Measurements from ENCODE around the gene ORAI2. TPM values are rescaled to one million over a fixed set of nuclear protein-coding genes. Genes with fewer than 3 reads are reported as not detected.

The ORAI2 gene
- total and polyA plus RNA-seq, 2 donors (not counting 3 experiments of a cell fraction or from before 2014, with no cell fraction given): 84.1 to 99.1 TPM

- BruUV-seq (replicated peaks): no TSS peak
- H2AFZ ChIP-seq (ENCODE audit: low read depth, low read length): no peak overlapping the region
- H3K9me3 ChIP-seq (replicated peaks; ENCODE audit: control insufficient read depth, insufficient read depth, low read length): no peaks in the 10 kb centered on the region
- dilution Hi-C loops (cut with MboI; ENCODE audit: extremely low pct_ligation_motif_present, low sequenced_read_pairs) (no loop called here), intact Hi-C loops (cut with micrococcal nuclease) (no loop called here)
- peaks cover 2 to 22% of the 10 kb centered on the region in 2 experiments for H3K36me3 ChIP-seq (ENCODE audit: control insufficient read depth in 2 of 2, extremely low read depth in 1 of 2, insufficient read depth in 2 of 2, low read length in 2 of 2)
- no peak overlapping the region for H3K4me3 ChIP-seq (replicated peaks in 1 of 3; ENCODE audit: insufficient read depth in 1 of 3, low read depth in 1 of 3, low read length in 3 of 3)
- DNase-seq (ENCODE audit: low read depth, low spot score): no peak
- no peaks in the 10 kb centered on the region for H3K79me2 ChIP-seq (ENCODE audit: control insufficient read depth, insufficient read depth, low read length)
- no peaks in the 10 kb centered on the region for H3K27me3 ChIP-seq (ENCODE audit: control insufficient read depth in 2 of 2, insufficient read depth in 2 of 2, low read length in 2 of 2)
- no peak overlapping the region for H3K27ac ChIP-seq (ENCODE audit: insufficient read depth, low read depth, low read length)
- no peak for FAIRE-seq
- TF ChIP-seq CTCF (IDR thresholded peaks at IDR 0.05; ENCODE audit: extremely low read depth in 1 of 2, insufficient read depth in 1 of 2, low read depth in 1 of 2, low read length in 2 of 2): no peak
- TF ChIP-seq POLR2AphosphoS5 (IDR thresholded peaks at IDR 0.05; ENCODE audit: insufficient read depth, low read depth, low read length): no peak
- no peak for TF ChIP-seq MAX (IDR thresholded peaks at IDR 0.05; ENCODE audit: insufficient read depth, insufficient read length)
- no peak for TF ChIP-seq GATA2 (IDR thresholded peaks at IDR 0.05; ENCODE audit: insufficient read depth, insufficient read length, low read depth, low read length)
- no peak for TF ChIP-seq JUN (IDR thresholded peaks at IDR 0.05; ENCODE audit: borderline replicate concordance, insufficient read depth, insufficient read length, low read depth)
- TF ChIP-seq EZH2 (IDR thresholded peaks at IDR 0.05; ENCODE audit: borderline replicate concordance, low read depth, low read length, severe bottlenecking): no peak
- no peak for TF ChIP-seq MYC (IDR thresholded peaks at IDR 0.05; ENCODE audit: low read depth, low read length)
- TF ChIP-seq POLR2A (IDR thresholded peaks at IDR 0.05; ENCODE audit: low read depth, low read length): no peak
- no peak for TF ChIP-seq FOS (IDR thresholded peaks at IDR 0.05; ENCODE audit: borderline replicate concordance, insufficient read depth, low read length)
- no peak overlapping the region for H3K9ac ChIP-seq (replicated peaks; ENCODE audit: extremely low read depth, insufficient read depth, low read length)
- H4K20me1 ChIP-seq (replicated peaks; ENCODE audit: control insufficient read depth, extremely low read depth, insufficient read depth, low read length): no peaks in the 10 kb centered on the region
- ChIA-PET CTCF (no interaction called here), POLR2A (no interaction called here)
- no peak overlapping the region for H3K4me2 ChIP-seq (ENCODE audit: insufficient read depth, low read length)
- peaks cover 5% of the 10 kb centered on the region for H3K4me1 ChIP-seq (ENCODE audit: control insufficient read depth, extremely low read depth, insufficient read depth, low read length)
- H3K9me1 ChIP-seq (replicated peaks; ENCODE audit: control insufficient read depth, extremely low read depth, insufficient read depth, low read length): no peaks in the 10 kb centered on the region
Observed at GRCh38 chr7:102469972-102470825, 36.8 kb downstream of the ORAI2 start.

Data from endothelial cell of umbilical vein (primary cell).